CD4-positive, alpha-beta T cell (primary cell): ENCODE data around the gene EPHA1. TPM values are rescaled to one million over a fixed set of nuclear protein-coding genes. Genes with fewer than 3 reads are reported as not detected.

Source experiments
- ATAC-seq: fragments of 200-7000 bp; cut with Tn5 transposase; one replicate; pipeline ENCODE4 v1.10.0; 2022; ENCODE audit warnings: mild to moderate bottlenecking; ENCODE audit not compliant: poor library complexity
- CTCF ChIA-PET: fragments of 350-600 bp; sonication (Branson Sonifier 250); formaldehyde crosslinking; loops from one replicate; lab custom pipeline; 2021; ENCODE audit warnings: antibody characterized with exemption, inconsistent platforms; lab: Charles Lee
- POLR2A ChIA-PET: fragments of 350-600 bp; sonication (Branson Sonifier 250); formaldehyde crosslinking; loops from one replicate; lab custom pipeline; 2021; ENCODE audit warnings: antibody characterized with exemption, inconsistent platforms; lab: Charles Lee
- DNase-seq, 14 experiments: peaks; one replicate each; pipeline ENCODE4 v3.0.0-alpha.2; 2013 to 2020; ENCODE audit warnings: mixed read lengths in 2 of 14
- H3K27ac ChIP-seq, 2 donors: one replicate each; pipeline versions ENCODE4 v1.5.1 to v1.7.0; 2013; ENCODE audit warnings: low read length in 2 of 2, low read depth in 1 of 2, mild to moderate bottlenecking in 1 of 2
- H3K27me3 ChIP-seq, 2 experiments: 1 replicate in 1 of 2; 2 replicates in 1 of 2; pipeline versions ENCODE4 v1.6.1 to v1.7.0; 2013; ENCODE audit warnings: low read length in 2 of 2, control low read depth in 1 of 2, mild to moderate bottlenecking in 1 of 2, moderate library complexity in 1 of 2; ENCODE audit not compliant: insufficient read depth in 2 of 2, control insufficient read depth in 1 of 2
- H3K36me3 ChIP-seq: one replicate; pipeline ENCODE4 v1.6.1; 2013; ENCODE audit warnings: low read length, control low read depth; ENCODE audit not compliant: insufficient read depth
- H3K4me1 ChIP-seq: one replicate; pipeline ENCODE4 v1.6.1; 2013; ENCODE audit warnings: low read length, control low read depth; ENCODE audit not compliant: insufficient read depth
- H3K4me3 ChIP-seq: one replicate; pipeline ENCODE4 v1.5.1; 2013; ENCODE audit warnings: mild to moderate bottlenecking, low read length, moderate library complexity
- H3K9me3 ChIP-seq, 2 experiments: 1 replicate in 1 of 2; 2 replicates in 1 of 2; pipeline versions ENCODE4 v1.6.1 to v1.7.0; 2013; ENCODE audit warnings: low read length in 2 of 2, mild to moderate bottlenecking in 2 of 2, control low read depth in 1 of 2, moderate library complexity in 1 of 2; ENCODE audit not compliant: control insufficient read depth in 1 of 2, insufficient read depth in 1 of 2
- H3K27ac Mint-ChIP-seq: one replicate; pipeline ENCODE4 v1.8.0; 2020; ENCODE audit warnings: mixed read lengths
- H3K27me3 Mint-ChIP-seq: one replicate; pipeline ENCODE4 v1.8.0; 2021; ENCODE audit warnings: mixed read lengths
- H3K36me3 Mint-ChIP-seq: one replicate; pipeline ENCODE4 v1.8.0; 2021; ENCODE audit warnings: low read depth, mixed read lengths
- H3K4me1 Mint-ChIP-seq: one replicate; pipeline ENCODE4 v1.8.0; 2021; ENCODE audit warnings: low read depth, mixed read lengths
- H3K4me3 Mint-ChIP-seq: one replicate; pipeline ENCODE4 v1.8.0; 2020; ENCODE audit warnings: mild to moderate bottlenecking, mixed read lengths
- H3K9me3 Mint-ChIP-seq: one replicate; pipeline ENCODE4 v1.8.0; 2020; ENCODE audit warnings: mixed read lengths
- intact Hi-C, 2 experiments: fragments of 100-400 bp; cut with DNase I in 1 of 2; cut with micrococcal nuclease in 1 of 2; formaldehyde crosslinking; loops; one replicate each; pipeline versions ENCODE4 v1.15.1 to v1.9.0; 2023 to 2025; cut with DNase I, micrococcal nuclease
- total RNA-seq, 174 experiments: library from RNA in 2 of 174; stranded (reverse) in 2 of 174; gene quantifications; one replicate each; pipeline ENCODE4 v1.2.3 and lab custom pipeline; 2021 to 2026
- TF ChIP-seq, protein P1 (sequence below): fragments of 200-600 bp; IDR thresholded peaks from one replicate; pipeline ENCODE4 v1.8.0; 2022; ENCODE audit warnings: antibody characterized with exemption, mild to moderate bottlenecking

EPHA1 gene
- total RNA-seq, 2 experiments from 2014 or later: 16.0 to 19.0 TPM

DNA sequence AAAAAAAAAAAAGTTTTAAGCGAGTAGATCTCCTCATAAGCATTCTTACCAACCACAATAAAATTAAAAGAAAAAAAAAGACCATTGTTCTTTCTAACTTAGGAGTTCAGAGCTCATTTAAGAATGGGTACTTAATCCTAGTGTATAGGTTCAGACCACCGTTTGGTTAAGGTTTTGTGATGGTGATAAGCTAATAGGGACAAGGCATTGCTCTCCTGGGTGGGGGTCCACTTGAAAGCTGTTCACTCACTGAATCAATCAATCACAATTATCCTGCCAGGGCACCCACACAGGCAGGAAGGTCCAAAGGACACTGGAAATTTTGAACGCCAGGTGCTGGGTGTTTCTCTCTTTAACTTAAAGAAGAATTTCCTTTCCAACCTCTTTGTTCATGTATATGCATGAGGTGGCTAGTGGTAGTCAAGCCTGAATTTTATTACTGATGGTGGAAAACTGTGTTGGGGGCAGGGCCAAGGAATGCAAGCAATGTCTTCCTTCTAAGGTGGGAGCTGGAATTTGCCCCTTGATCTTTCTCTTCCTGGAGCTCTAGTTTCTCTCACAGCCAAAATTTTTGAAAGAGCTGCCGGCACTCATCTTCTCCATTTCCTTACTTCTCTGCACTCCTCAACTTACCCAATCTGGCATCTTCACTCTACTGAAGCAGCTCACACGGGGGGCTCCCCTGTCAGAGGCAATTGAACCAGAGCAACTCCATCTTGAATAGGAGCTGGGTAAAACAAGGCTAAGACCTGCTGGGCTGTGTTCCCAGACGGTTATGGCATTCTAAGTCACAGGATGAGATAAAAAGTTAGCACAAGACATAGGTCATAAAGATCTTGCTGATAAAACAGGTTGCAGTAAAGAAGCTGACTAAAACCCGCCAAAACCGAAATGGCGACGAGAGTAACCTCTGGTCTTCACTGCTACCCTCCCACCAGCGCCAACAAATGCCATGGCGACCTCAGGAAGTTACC is 38.7 kb downstream of the EPHA1 start:
- Mint-ChIP-seq H3K4me1 (peaks cover 36% of the 10 kb centered on the region), H3K27me3 (peaks cover 19% of the 10 kb centered on the region), H3K4me3 (no peak overlapping the region), H3K27ac (no peak overlapping the region), H3K9me3 (no peaks in the 10 kb centered on the region), H3K36me3 (no peaks in the 10 kb centered on the region)
- ATAC-seq (no peak), DNase-seq (no peak)
- no peak overlapping the region for H3K27ac ChIP-seq
- intact Hi-C loops: no loop called here
- H3K36me3 ChIP-seq: no peaks in the 10 kb centered on the region
- CTCF ChIA-PET: interaction anchor here (0.6 to 2.1 kb wide), 4 partner anchors 10 to 155 kb away, joined by 3 to 11 read pairs (median 4); no protein-coding TSS in a partner anchor
- H3K4me3 ChIP-seq: no peak overlapping the region
- POLR2A ChIA-PET: interaction anchor here (1.3 kb wide), 1 partner anchor 10 kb away, joined by 4 read pairs; no protein-coding TSS in a partner anchor
- peaks cover 31% of the 10 kb centered on the region for H3K4me1 ChIP-seq
- TF ChIP-seq, protein P1, sequence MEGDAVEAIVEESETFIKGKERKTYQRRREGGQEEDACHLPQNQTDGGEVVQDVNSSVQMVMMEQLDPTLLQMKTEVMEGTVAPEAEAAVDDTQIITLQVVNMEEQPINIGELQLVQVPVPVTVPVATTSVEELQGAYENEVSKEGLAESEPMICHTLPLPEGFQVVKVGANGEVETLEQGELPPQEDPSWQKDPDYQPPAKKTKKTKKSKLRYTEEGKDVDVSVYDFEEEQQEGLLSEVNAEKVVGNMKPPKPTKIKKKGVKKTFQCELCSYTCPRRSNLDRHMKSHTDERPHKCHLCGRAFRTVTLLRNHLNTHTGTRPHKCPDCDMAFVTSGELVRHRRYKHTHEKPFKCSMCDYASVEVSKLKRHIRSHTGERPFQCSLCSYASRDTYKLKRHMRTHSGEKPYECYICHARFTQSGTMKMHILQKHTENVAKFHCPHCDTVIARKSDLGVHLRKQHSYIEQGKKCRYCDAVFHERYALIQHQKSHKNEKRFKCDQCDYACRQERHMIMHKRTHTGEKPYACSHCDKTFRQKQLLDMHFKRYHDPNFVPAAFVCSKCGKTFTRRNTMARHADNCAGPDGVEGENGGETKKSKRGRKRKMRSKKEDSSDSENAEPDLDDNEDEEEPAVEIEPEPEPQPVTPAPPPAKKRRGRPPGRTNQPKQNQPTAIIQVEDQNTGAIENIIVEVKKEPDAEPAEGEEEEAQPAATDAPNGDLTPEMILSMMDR: no peak
- peaks cover 0 to 5% of the 10 kb centered on the region in 2 experiments for H3K27me3 ChIP-seq
- peaks cover 0 to 3% of the 10 kb centered on the region in 2 experiments for H3K9me3 ChIP-seq

DNA sequence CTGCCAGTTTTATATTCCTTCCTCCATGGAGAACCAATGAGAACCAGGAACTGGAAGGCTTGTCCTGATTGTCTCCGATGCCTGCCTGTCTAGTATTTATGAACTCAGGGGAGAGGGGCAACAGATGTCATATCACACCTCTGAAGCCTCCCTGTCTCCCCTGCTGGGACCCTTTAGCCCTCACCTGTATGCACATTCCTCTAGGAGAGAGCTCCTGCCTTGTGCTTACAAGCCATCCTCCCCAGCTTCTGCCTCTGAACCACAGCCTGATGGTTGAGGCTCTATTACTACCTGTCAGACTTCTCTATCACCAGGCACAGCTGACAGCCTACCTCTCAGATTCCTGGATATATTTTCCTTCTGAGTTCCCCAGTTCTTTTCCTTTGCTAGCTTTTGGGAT is 40.3 kb downstream of the EPHA1 start:
- DNase-seq (no peak), ATAC-seq (no peak)
- Histone ChIP-seq H3K4me1 (peaks cover 19% of the 10 kb centered on the region), H3K4me3 (no peak overlapping the region), H3K27ac (no peak overlapping the region), H3K36me3 (no peaks in the 10 kb centered on the region), H3K27me3 (peaks cover 10 to 21% of the 10 kb centered on the region in 2 experiments), H3K9me3 (peaks cover 0 to 3% of the 10 kb centered on the region in 2 experiments)
- Mint-ChIP-seq H3K27ac (no peak overlapping the region), H3K36me3 (no peaks in the 10 kb centered on the region), H3K27me3 (peaks cover 35% of the 10 kb centered on the region), H3K9me3 (no peaks in the 10 kb centered on the region), H3K4me3 (no peak overlapping the region), H3K4me1 (peaks cover 22% of the 10 kb centered on the region)
- ChIA-PET CTCF (interaction anchor here (1.4 to 3.3 kb wide), 2 partner anchors 12 to 23 kb away, joined by 5 to 9 read pairs; no protein-coding TSS in a partner anchor), POLR2A (interaction anchor here (0.8 kb wide), 1 partner anchor 12 kb away, joined by 4 read pairs; no protein-coding TSS in a partner anchor)
- intact Hi-C loops: no loop called here
- TF ChIP-seq, protein P1: no peak

DNA sequence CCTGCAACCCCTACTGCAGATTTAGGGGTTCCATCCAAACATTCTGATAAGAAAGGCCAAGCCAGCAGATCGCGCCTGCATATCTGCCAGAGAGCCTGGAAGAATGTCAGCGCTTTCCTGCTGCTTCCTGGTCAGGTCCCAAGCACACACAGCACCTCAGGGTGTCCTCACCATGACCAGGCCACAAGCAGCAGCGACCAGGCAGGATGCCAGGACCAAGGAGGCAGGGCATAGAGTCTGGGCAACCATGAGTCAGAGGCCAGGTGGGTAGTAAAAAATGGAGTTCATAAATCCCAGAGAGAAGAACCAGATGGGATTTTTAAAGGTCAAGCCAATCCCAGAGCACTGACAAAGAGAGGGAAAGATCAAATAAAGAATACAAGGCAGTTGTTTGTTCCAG is 40.7 kb downstream of the EPHA1 start:
- H3K9me3 Mint-ChIP-seq: no peaks in the 10 kb centered on the region
- peaks cover 0 to 3% of the 10 kb centered on the region in 2 experiments for H3K9me3 ChIP-seq
- no peak overlapping the region for H3K27ac ChIP-seq
- H3K4me3 Mint-ChIP-seq: no peak overlapping the region
- H3K36me3 ChIP-seq: no peaks in the 10 kb centered on the region
- DNase-seq (no peak), ATAC-seq (no peak)
- TF ChIP-seq, protein P1: no peak
- no peak overlapping the region for H3K27ac Mint-ChIP-seq
- no peak overlapping the region for H3K4me3 ChIP-seq
- ChIA-PET POLR2A (no interaction called here), CTCF (interaction anchor here (3.3 kb wide), 1 partner anchor 12 kb away, joined by 9 read pairs; no protein-coding TSS in a partner anchor)
- peaks cover 22% of the 10 kb centered on the region for H3K4me1 Mint-ChIP-seq
- H3K36me3 Mint-ChIP-seq: no peaks in the 10 kb centered on the region
- H3K4me1 ChIP-seq: peaks cover 22% of the 10 kb centered on the region
- H3K27me3 ChIP-seq: peaks cover 14 to 25% of the 10 kb centered on the region in 2 experiments
- peaks cover 39% of the 10 kb centered on the region for H3K27me3 Mint-ChIP-seq
- intact Hi-C loops: no loop called here
